OCI-M1 (cell line): ENCODE results near the gene DCAF11.
A peak's percentile ranks its signal among the peaks of the same experiment; 100 is the strongest.

Source experiments
- DNase-seq: peaks from one replicate; lab custom pipeline; 2025; lab: John Stamatoyannopoulos, UW

Gene DCAF11

GRCh38 chr14:24121210-24121609 lies 6.6 kb downstream of the DCAF11 start:
- DNase-seq = no peak

DNA sequence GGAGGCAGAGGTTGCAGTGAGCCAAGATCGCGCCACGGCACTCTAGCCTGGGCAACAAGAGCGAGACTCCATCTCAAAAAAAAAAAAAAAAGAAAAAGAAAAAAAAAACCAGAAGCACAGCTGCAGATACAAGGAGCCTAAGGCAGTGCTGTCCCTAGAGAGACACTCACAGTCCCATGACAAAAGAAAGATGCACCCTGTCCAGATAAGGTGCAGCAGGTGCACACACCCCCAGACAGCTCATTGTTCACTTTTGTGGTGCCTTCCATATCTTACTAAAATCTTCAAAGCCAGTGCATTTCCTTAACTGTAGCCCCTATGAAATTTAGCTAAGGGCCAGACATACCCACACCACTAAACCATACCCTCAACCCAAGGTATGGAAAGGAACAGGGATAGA lies 7.8 kb downstream of the DCAF11 start:
- no peak for DNase-seq

- DNase-seq = no peak
These were observed 8.3 kb downstream of the DCAF11 start for GRCh38 chr14:24122898-24123297.

GRCh38 chr14:24123424-24124417 lies 9.1 kb downstream of the DCAF11 start:
- DNase-seq = no peak

DNA sequence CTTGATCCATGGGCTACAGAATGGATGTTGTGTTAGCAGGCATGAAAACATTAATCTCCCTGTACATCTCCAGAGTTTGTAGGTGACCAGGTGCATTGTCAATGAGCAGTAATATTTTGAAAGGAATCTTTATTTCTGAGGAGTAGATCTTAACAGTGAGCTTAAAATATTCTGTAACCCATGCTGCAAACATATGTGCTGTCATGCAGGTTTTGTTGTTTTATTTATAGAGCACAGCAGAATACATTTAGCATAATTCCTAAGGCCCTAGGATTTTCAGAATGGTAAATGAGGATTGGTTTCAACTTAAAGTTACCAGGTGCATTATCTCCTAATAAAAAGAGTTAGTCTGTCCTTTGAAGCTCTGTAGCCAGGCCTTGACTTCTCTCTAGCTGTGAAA lies 12.4 kb downstream of the DCAF11 start:
- DNase-seq = no peak

GRCh38 chr14:24127673-24128072 lies 13.1 kb downstream of the DCAF11 start:
- no peak for DNase-seq

DNA sequence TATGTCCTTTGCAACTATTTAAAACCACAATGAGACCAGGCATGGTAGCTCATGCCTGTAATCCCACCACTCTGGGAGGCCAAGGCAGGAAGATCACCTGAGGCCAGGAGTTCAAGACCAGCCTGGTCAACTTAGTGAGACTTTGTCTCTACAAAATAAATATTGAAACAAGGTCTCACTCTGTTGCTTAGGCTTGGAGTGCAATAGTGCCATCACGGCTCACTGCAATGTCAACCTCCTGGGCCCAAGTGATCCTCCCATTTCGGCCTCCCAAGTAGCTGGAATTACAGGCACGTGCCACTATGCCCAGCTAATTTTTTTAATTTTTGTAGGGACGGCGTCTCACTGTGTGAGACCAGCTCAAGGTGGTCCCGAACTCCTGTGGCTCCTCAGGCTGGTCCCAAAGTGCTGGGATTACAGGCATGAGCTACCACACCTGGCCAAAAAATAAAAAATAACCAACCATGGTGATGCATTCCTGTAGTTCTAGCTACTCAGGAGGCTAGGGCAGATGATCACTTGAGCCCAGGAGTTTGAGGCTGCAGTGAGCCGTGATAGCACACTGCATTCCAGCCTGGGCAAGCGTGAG lies 14.9 kb downstream of the DCAF11 start:
- no peak for DNase-seq

DNA sequence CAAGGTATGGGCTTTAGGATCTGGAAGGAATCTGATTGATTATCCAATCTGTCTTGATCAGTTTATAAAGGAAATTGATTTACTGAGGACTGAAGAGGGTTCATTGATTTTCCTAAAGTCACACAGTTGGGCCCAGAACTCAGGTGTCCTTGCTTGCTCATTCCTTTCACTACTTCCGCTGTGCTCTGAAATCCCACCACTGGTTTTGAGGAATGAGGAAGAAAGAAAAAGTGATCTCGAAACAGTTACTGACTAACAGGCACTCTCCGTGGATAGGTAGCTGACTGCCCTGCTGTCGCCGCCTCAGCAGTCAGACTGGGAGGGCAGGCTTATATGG lies 15.8 kb downstream of the DCAF11 start, which contains the start of gene FITM1:
Gene FITM1 (plus strand): TSS at position 280 of the 337 bp plus-strand sequence. CDS start 905 bp downstream, outside the sequence.
- no peak for DNase-seq

DNA sequence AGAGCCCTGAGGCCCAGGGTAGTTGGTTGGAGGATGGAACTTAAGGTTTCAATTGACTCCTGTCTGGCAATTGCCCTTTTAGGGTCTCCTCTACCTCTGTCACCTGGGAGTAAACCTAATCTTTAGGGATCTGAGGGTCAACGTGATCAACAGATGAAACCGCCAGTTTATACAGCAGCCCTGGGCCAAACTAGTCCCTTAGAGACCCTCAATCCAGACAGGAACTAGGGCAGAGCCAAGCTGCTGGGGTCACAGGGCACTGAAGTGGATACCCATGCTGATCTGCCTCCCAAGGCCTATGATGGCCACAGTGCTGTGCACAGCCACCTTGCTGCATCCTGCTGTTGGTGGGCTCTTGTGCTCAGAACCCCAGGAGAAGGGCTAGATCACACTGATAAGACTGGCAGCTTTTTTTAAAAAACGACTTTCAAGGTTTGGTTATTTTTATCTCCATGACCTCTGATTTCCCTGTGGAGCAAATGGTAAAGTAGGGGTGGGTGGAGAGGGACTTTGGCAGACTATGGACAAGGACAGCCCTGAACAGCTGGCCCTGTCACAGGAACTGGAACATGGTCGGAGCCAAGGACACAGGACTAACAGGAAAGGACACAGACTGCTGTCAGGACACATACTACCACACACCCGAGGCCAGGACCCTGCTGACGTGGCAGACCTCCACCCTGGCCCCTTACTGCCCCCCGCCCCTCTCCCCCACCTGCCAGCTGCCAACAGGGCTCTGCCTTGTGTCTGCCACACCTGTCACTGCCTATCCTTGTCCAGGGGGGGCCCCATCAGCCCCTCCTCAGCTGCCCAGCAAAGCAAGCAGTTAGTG lies 16.4 kb downstream of the DCAF11 start:
- DNase-seq = no peak

- DNase-seq = no peak
These were observed 17.0 kb downstream of the DCAF11 start for GRCh38 chr14:24131549-24131966.

- DNase-seq = no peak
These were observed 17.6 kb downstream of the DCAF11 start for GRCh38 chr14:24132061-24132685.

DNA sequence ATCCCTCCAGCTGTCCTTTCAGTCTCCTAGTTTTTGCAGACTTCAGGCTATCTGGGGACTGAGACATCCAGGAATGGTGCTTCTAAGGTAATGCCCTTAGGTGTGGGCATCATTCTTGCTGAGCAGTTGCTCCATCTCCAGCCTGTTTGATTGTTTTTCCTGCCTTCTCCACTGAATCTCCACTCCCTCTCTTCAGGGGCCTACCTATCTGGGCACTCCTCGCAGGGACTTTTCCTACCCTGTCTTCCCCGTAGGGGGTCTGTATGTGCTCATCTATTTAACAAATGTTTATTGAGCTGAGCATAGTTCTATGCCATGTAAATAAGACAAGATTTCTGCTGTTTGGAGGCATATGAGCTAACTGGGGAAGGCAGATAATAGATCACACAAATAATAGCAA lies 18.4 kb downstream of the DCAF11 start:
- DNase-seq = no peak

DNA sequence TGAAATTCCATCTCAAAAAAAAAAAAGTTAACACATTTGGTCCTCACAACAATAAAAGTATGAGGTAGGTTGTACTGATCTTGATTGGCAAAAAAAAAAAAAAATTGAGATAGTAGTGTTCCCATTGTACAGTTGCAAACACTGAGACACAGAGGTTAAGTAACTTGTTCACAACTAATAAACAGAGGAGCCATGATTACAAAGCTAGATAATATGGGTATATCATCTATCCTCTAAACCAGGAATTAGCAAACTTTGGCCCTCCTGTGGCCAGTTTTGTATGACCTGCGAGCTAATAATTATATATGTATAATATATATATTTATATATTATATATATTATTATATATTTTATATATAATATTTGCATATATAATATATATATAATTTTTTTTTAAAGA lies 19.2 kb downstream of the DCAF11 start:
- no peak for DNase-seq

DNA sequence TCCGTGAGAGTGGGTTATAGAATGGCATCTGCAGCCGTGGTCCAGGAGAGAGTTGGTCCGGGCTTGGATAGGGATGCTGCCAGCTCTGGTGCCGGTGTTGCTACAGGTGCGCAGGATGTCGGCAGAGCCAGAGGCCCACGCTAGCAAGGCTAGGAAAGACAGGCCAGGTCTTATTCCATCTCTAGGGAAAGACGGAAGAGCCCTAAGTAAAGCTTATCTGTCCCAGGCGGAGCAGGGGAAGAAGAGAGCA lies 20.9 kb downstream of the DCAF11 start:
- DNase-seq = no peak

DNA sequence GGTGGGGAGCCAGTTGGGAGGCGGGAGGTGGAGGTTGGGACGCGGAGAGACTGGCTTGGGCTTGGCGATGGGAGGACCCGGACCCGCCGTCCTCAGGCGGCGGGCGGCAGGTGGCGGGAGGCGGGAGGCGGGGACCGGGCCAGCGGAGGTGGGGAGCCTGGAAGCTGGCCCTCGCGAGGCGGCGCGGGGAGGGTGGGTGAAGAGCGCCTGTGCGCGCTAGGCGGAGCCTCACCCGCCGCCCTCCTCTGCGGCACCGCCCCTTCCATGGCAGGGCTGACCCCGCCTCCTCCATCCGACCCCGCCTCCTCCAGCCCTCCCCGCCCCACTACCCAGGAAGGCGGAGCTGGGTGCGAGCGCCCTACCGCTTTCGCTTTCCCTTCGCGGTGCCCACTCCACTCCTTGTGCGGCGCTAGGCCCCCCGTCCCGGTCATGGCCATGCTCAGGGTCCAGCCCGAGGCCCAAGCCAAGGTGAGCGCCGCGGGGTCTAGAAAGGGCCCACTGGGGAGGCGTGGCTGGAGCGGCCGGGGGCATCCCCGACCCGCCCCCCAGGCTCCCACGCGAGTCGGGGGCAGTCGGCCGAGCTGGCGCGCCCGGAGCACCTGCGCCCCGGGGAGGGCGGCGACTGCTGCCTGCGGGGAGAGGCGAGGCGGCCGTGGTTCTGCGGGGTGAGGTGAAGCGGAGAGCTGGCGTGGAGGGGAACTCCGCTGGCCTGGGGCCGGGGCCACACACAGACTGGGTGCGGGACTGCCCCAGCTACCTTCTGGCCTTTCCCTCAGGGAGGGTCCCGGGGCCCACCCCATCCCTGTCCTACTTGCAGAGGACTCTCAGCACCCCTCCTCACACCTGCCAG lies 21.5 kb downstream of the DCAF11 start, which contains the start of gene PSME1:
Gene PSME1 (plus strand): TSS at position 361 of the 850 bp plus-strand sequence. CDS start 69 bp downstream, at position 430.
- DNase-seq = peak; percentile 93

GRCh38 chr14:24136684-24137528 lies 22.3 kb downstream of the DCAF11 start:
- DNase-seq = no peak

GRCh38 chr14:24137529-24138395 lies 23.2 kb downstream of the DCAF11 start:
- DNase-seq = no peak

DNA sequence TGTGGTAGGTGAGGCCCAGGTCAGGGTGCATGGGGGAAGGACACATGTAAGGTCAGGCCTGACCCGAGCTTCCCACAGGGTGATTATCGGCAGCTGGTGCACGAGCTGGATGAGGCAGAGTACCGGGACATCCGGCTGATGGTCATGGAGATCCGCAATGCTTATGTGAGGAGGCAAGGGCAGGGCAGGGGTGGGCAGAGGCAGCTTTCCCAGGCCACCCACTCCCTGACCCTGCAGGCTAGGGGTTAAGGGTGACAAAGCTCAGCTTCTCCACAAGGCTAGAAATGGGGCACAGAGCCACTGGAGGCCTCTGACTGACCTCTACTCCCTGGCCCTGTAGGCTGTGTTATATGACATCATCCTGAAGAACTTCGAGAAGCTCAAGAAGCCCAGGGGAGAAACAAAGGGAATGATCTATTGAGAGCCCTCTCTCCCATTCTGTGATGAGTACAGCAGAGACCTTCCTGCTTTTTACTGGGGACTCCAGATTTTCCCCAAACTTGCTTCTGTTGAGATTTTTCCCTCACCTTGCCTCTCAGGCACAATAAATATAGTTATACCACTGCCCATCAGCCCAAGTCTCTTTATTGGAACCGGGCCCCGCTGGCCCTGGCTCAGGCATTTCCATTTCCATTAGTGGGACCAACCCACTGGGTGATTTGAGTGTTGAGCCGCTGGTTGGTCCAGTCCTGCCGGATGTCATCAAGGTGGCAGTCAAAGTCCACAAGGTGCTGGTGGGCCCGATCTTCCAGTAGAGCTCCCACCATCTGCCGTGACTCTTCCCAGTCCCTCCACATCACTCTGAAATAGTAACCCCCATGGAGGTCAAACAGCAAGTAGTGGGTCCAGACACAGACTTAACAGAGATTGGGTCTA lies 24.1 kb downstream of the DCAF11 start:
- no peak for DNase-seq
